ENCODE results near the gene ELK1. TPM values are rescaled to one million over a fixed set of nuclear protein-coding genes. Genes with fewer than 3 reads are reported as not detected.
"Not testable (repeated sequence)": the region's sequence is repeated elsewhere in the genome, so short reads cannot be mapped to it uniquely, and the experiment has no call there.

Gene ELK1
- total RNA-seq, 6 experiments from 2014 or later = 14.8 to 23.9 (median 19.7) TPM

DNA sequence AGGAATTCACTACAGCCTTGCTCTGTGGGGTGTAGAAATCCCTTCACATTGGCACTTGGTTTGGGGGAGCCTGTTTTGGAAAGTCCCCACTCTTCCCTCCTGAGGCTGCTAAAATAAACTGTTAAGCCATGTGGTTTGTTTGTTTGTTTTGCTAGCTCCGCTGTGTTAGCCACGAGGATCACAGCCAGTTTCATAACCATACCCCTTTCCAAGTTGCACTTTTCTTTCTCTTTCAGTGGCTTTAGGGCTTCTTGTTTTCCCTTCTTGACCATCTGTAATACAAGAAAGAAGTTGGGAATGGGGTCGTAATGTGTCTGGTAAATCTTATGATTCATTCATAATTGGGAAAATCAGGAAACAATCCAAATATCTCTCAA is 33.5 kb upstream of the ELK1 start:
- no peaks in the 10 kb centered on the region for H3K4me1 ChIP-seq
- WGBS (ENCODE audit: insufficient coverage, low coverage, low lambda C conversion rate, missing lambda C conversion rate) = 41% methylated on average over 3 of the region's 3 CpGs
- no peak overlapping the region for H3K27ac ChIP-seq
- H3K9me3 ChIP-seq = no peaks in the 10 kb centered on the region
- ATAC-seq (no peak), DNase-seq (no peak)
- H3K4me3 ChIP-seq = no peak overlapping the region
- H3K27me3 ChIP-seq = no peaks in the 10 kb centered on the region
- intact Hi-C loops (cut with DNase I) = no loop called here
- H3K36me3 ChIP-seq = no peaks in the 10 kb centered on the region
- TF ChIP-seq CTCF (IDR thresholded peaks at IDR 0.05) (no peak), POLR2A (IDR thresholded peaks at IDR 0.05) (no peak)

DNA sequence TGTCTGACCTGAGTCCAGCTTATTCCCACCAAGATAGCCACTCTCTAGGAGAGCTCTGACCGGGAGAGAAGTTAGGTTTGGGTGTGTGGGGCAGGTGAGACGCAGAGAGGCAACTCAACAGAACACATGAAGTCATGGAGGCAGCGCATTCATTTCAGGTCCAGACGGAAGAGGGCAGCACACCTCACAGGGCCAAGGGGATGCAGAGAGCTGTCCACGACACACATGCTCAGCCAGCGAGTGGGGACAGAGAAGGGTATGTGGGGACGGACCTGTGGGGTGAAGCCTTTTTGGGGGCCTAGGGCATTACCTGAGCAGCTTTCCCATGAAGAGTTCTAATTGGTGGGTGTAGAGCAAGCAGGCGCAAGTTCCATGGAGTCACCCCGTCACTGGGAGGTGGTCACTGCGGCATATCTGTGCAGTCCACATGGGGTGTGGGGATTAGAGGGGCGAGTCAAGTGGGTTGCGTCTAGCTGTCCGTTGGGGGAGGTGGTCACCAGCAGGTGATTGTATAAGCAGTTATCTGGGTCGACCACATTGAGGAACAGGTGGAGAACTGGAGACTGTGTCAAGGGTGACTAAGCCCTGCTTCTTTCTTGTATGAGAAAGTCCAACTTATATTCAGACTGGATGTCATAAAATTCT is 32.9 kb upstream of the ELK1 start:
- intact Hi-C loops (cut with DNase I) = no loop called here
- H3K4me3 ChIP-seq = no peak overlapping the region
- H3K4me1 ChIP-seq = no peaks in the 10 kb centered on the region
- TF ChIP-seq POLR2A (IDR thresholded peaks at IDR 0.05) (no peak), CTCF (IDR thresholded peaks at IDR 0.05) (no peak)
- H3K36me3 ChIP-seq = no peaks in the 10 kb centered on the region
- H3K27ac ChIP-seq = no peak overlapping the region
- H3K27me3 ChIP-seq = no peaks in the 10 kb centered on the region
- DNase-seq (no peak), ATAC-seq (no peak)
- no peaks in the 10 kb centered on the region for H3K9me3 ChIP-seq
- 80% methylated on average over 9 of the region's 14 CpGs for WGBS (ENCODE audit: insufficient coverage, low coverage, low lambda C conversion rate, missing lambda C conversion rate)

- ATAC-seq; H3K4me3 ChIP-seq; DNase-seq; H3K27me3 ChIP-seq; H3K27ac ChIP-seq; H3K9me3 ChIP-seq; intact Hi-C loops (cut with DNase I); H3K4me1 ChIP-seq; H3K36me3 ChIP-seq: not testable (repeated sequence)
- 51% methylated on average over 7 of the region's 7 CpGs for WGBS (ENCODE audit: insufficient coverage, low coverage, low lambda C conversion rate, missing lambda C conversion rate)
Observed at GRCh38 chrX:47675959-47676859, 25.8 kb upstream of the ELK1 start.

DNA sequence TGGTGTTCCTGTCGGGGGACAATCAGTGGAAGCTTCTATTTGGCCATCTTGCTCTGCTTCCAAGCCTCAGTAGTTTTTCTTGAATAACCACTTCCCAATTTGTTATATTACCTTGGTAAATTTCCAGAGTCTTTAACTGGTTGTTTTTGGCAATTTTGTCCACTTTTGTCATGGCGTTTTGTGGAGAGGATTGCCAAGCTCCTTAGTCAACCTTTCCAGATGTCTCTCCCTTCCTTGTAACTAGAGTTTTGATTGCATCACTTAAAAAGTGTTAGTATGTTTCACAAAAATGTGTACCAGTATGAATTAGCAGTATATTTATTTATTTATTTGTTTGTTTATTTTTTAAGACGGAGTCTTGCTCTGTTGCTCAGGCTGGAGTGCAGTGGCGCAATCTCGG is 24.4 kb upstream of the ELK1 start:
- ATAC-seq (no peak), DNase-seq (no peak)
- Histone ChIP-seq H3K27ac (no peak overlapping the region), H3K4me1 (no peaks in the 10 kb centered on the region), H3K36me3 (no peaks in the 10 kb centered on the region), H3K4me3 (no peak overlapping the region), H3K27me3 (no peaks in the 10 kb centered on the region), H3K9me3 (no peaks in the 10 kb centered on the region)
- TF ChIP-seq CTCF (IDR thresholded peaks at IDR 0.05) = no peak
- TF ChIP-seq POLR2A (IDR thresholded peaks at IDR 0.05) = no peak
- intact Hi-C loops (cut with DNase I) = no loop called here
- 35% methylated on average over 2 of the region's 5 CpGs for WGBS (ENCODE audit: insufficient coverage, low coverage, low lambda C conversion rate, missing lambda C conversion rate)

DNA sequence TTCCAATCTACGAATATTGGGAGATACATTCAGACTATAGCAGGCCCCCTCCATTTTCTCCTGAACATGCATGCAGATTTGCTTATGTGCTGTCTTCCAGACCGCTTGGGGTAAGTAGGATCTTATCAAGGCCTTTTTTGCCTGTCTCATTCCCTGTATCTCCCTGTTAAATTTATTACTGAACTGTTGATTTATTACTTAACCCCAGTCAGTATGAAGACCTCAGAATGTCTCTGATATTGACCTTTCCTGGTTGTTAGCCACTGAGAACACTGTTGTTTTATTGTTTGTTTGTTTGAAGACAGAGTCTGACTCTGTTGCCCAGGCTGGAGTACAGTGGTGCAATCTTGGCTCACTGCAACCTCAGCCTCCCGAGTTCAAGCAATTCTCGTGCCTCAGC is 15.4 kb upstream of the ELK1 start:
- H3K4me3 ChIP-seq; intact Hi-C loops (cut with DNase I); H3K9me3 ChIP-seq; H3K27me3 ChIP-seq; DNase-seq; H3K36me3 ChIP-seq; ATAC-seq; H3K27ac ChIP-seq; H3K4me1 ChIP-seq: not testable (repeated sequence)
- 57% methylated on average over 4 of the region's 4 CpGs for WGBS (ENCODE audit: insufficient coverage, low coverage, low lambda C conversion rate, missing lambda C conversion rate)

Measured in right lobe of liver (tissue), 6 donors.